OCI-LY1 (cell line): ENCODE data around the gene CDH23.

Experiments used
- H2AFZ ChIP-seq: fragments of 200-600 bp; sonication (generic), shearing (Covaris generic); 2 replicates; pipeline ENCODE4 v1.6.0; 2014; ENCODE audit warnings: antibody characterized with exemption, mild to moderate bottlenecking, low read length
- H3F3A ChIP-seq: fragments of 200-600 bp; sonication (generic), shearing (Covaris generic); 2 replicates; pipeline ENCODE4 v1.6.0; 2014; ENCODE audit warnings: mild to moderate bottlenecking, antibody characterized with exemption, low read length, moderate library complexity; ENCODE audit not compliant: insufficient read depth
- H3K27ac ChIP-seq: fragments of 200-600 bp; sonication (generic); 2 replicates; pipeline ENCODE4 v1.5.1; 2014; ENCODE audit warnings: low read length, mixed run types, mild to moderate bottlenecking, low read depth; ENCODE audit not compliant: poor library complexity, severe bottlenecking
- H3K27me3 ChIP-seq: fragments of 200-600 bp; sonication (generic); 2 replicates; pipeline ENCODE4 v1.6.0; 2014; ENCODE audit warnings: antibody characterized with exemption, mild to moderate bottlenecking, low read length, moderate library complexity; ENCODE audit not compliant: insufficient read depth
- H3K36me3 ChIP-seq: fragments of 200-600 bp; sonication (generic); 2 replicates; pipeline ENCODE4 v1.6.1; 2014; ENCODE audit warnings: mild to moderate bottlenecking, antibody characterized with exemption, low read length, moderate library complexity, mixed read lengths; ENCODE audit not compliant: insufficient read depth
- H3K4me1 ChIP-seq: fragments of 200-600 bp; sonication (generic); 2 replicates; pipeline ENCODE4 v1.5.1; 2014; ENCODE audit warnings: mild to moderate bottlenecking, low read length, moderate library complexity; ENCODE audit not compliant: insufficient read depth, severe bottlenecking
- H3K4me2 ChIP-seq: fragments of 200-600 bp; sonication (generic), shearing (Covaris generic); 2 replicates; pipeline ENCODE4 v1.6.1; 2014; ENCODE audit warnings: low read length
- H3K4me3 ChIP-seq: fragments of 200-600 bp; sonication (generic); 2 replicates; pipeline ENCODE4 v1.5.1; 2014; ENCODE audit warnings: low read length, low read depth, mild to moderate bottlenecking, mixed read lengths; ENCODE audit not compliant: poor library complexity, severe bottlenecking
- H3K79me2 ChIP-seq: fragments of 200-600 bp; shearing (Covaris generic); 2 replicates; pipeline ENCODE4 v1.6.1; 2016; ENCODE audit warnings: mixed run types, low read length, mixed read lengths; ENCODE audit not compliant: insufficient read depth
- H3K9ac ChIP-seq: fragments of 200-600 bp; sonication (generic), shearing (Covaris generic); 2 replicates; pipeline ENCODE4 v1.6.1; 2014; ENCODE audit warnings: mild to moderate bottlenecking, low read length, mixed read lengths
- H3K9me2 ChIP-seq: fragments of 200-600 bp; sonication (generic), shearing (Covaris generic); 2 replicates; pipeline ENCODE4 v1.6.1; 2014; ENCODE audit warnings: low read depth, mild to moderate bottlenecking, low read length, mixed read lengths
- H3K9me3 ChIP-seq: fragments of 200-600 bp; shearing (Covaris generic); 2 replicates; pipeline ENCODE4 v1.6.1; 2014; ENCODE audit warnings: low read length, mixed read lengths
- H4K20me1 ChIP-seq: fragments of 200-600 bp; sonication (generic), shearing (Covaris generic); 2 replicates; pipeline ENCODE4 v1.6.0; 2016; ENCODE audit warnings: mild to moderate bottlenecking, low read length; ENCODE audit not compliant: insufficient read depth
- EZH2 ChIP-seq: fragments of 200-600 bp; sonication (generic), shearing (Covaris generic); IDR thresholded peaks from 2 replicates; pipeline ENCODE4 v1.8.0; 2017; ENCODE audit warnings: borderline replicate concordance, mixed run types, mild to moderate bottlenecking, antibody characterized with exemption, low read length, moderate library complexity, mixed read lengths
- TF ChIP-seq, protein P1 (sequence below): fragments of 200-600 bp; sonication (generic), shearing (Covaris generic); IDR thresholded peaks from 2 replicates; pipeline ENCODE4 v1.5.1; 2017; ENCODE audit warnings: mild to moderate bottlenecking, antibody characterized with exemption, low read length, moderate library complexity, mixed read lengths

CDH23 gene

DNA sequence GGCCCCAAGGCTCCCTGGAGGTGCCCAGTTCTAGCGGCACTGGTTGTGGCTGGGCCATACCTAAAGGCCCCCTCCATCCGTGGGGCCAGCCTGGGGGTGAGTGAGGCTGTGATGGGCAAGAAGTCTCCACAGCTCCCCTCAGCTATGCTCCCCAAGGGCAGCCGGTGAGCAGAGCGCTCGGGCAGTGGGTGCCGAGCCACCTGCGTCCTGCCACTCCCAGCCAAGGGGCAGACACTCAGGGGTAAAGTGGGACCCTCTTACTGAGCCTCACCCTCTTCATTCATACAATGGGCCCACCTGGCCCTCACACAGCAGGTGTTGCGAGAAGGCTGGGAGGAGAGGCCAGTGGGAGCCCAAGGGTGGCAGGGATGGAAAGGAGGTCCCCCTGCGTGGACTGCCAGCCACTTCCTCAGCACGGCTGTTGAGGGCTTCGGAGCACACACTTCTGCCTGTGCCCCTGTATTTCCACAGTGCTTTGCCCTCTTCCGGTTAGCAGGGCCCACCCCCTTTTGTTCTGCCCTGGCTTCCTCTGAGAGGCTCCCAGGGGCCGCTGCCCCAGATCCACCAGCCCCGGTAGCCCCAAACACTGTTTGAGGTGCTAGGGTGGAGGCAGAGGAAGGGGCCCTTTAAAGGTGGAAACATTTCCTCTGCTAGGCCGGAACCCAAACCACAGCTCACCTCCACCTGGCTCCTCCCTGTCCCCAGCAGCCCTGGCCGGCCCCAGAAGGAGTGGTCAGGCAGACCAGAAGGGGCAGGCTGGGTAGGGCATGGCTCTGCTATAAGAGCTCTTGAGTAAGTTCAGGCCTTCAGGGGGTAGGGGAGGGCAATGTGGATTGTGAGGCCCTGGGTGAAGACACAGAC lies 339.2 kb downstream of the CDH23 start:
- no peak overlapping the region for H3K4me3 ChIP-seq
- H3K79me2 ChIP-seq = no peaks in the 10 kb centered on the region
- no peaks in the 10 kb centered on the region for H3K9me3 ChIP-seq
- peak overlapping the region; percentile 28; the same call in 1 of the 2 replicates for H3K4me2 ChIP-seq
- H4K20me1 ChIP-seq = no peaks in the 10 kb centered on the region
- no peaks in the 10 kb centered on the region for H3K36me3 ChIP-seq
- no peaks in the 10 kb centered on the region for H3F3A ChIP-seq
- TF ChIP-seq, protein P1, sequence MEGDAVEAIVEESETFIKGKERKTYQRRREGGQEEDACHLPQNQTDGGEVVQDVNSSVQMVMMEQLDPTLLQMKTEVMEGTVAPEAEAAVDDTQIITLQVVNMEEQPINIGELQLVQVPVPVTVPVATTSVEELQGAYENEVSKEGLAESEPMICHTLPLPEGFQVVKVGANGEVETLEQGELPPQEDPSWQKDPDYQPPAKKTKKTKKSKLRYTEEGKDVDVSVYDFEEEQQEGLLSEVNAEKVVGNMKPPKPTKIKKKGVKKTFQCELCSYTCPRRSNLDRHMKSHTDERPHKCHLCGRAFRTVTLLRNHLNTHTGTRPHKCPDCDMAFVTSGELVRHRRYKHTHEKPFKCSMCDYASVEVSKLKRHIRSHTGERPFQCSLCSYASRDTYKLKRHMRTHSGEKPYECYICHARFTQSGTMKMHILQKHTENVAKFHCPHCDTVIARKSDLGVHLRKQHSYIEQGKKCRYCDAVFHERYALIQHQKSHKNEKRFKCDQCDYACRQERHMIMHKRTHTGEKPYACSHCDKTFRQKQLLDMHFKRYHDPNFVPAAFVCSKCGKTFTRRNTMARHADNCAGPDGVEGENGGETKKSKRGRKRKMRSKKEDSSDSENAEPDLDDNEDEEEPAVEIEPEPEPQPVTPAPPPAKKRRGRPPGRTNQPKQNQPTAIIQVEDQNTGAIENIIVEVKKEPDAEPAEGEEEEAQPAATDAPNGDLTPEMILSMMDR = no peak
- TF ChIP-seq EZH2 = no peak
- no peak overlapping the region for H2AFZ ChIP-seq
- H3K27me3 ChIP-seq = peaks cover 7% of the 10 kb centered on the region; the same call in 1 of the 2 replicates
- no peak overlapping the region for H3K9ac ChIP-seq
- H3K9me2 ChIP-seq = no peaks in the 10 kb centered on the region
- H3K27ac ChIP-seq = no peak overlapping the region
- H3K4me1 ChIP-seq = peaks cover 14% of the 10 kb centered on the region

DNA sequence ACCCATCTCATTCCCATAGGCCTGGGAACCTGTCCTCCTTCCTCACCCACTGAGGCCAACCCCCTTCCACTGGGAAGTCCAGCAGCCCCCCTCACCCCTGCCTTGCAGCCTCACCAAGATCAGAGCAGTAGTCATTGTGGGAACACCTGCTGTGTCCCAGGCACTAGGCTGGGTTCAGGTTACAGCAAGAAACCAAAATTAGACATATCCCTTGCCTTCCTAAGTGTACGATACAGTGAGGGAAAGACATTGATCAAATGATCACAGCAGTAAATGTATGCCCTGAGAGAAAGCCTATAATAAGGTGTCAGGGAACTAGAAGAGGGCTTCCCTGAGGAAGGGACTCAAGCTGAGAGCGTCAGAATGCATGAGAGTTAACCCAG lies 339.8 kb downstream of the CDH23 start:
- Histone ChIP-seq H2AFZ (no peak overlapping the region), H3K4me1 (peaks cover 14% of the 10 kb centered on the region), H3K9me2 (no peaks in the 10 kb centered on the region), H3K4me3 (no peak overlapping the region), H3K9ac (no peak overlapping the region), H4K20me1 (no peaks in the 10 kb centered on the region), H3K27ac (no peak overlapping the region), H3K27me3 (peaks cover 7% of the 10 kb centered on the region; the same call in 1 of the 2 replicates), H3K9me3 (no peaks in the 10 kb centered on the region), H3F3A (no peaks in the 10 kb centered on the region), H3K4me2 (no peak overlapping the region), H3K36me3 (no peaks in the 10 kb centered on the region), H3K79me2 (no peaks in the 10 kb centered on the region)
- TF ChIP-seq, protein P1 = no peak
- no peak for TF ChIP-seq EZH2

DNA sequence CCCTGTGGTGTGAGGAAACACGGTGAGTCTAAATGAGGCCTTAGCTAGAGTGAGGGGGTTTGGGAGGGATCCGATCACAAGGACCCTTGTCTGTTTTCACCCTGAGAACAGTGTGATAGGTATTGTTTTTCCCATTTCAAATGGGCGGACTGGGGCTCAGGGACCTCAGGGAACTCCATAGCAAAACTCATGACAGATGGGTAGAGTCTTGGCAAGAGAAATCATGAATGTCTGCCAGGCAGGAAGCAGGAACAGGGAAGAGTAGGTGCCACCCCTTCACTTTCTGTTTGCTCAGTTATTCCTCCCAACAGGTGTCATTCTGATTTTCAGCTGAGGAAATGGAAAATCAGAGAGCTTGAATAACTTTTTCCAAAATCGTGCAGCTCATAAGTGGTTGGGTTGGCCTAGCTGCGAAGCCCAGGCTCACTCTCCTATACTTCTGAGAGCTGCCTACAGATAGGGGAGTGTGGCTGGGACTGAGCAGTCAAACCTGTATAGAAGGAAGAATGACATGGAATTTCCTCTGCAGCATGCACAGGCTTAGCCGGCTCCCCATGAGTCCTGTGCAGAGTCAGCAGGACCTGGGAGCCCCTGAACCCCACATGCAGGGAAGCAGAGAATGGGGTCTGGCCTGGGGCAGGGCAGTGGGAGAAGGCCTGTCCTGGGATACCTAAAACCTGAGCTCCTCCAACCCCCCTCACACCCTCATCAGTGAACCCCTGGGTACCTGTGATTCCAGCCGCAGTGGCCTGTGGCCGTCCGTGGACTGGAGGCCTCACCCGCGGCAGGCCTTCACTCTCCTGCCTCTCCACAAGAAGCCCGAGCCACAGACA lies 340.5 kb downstream of the CDH23 start:
- H3K4me2 ChIP-seq = no peak overlapping the region
- no peak overlapping the region for H3K4me3 ChIP-seq

More for the DNA sequence above, 340.5 kb downstream of the CDH23 start:
- no peak overlapping the region for H3K9ac ChIP-seq
- H3K27ac ChIP-seq = no peak overlapping the region
- H3F3A ChIP-seq = no peaks in the 10 kb centered on the region
- no peaks in the 10 kb centered on the region for H3K79me2 ChIP-seq
- TF ChIP-seq, protein P1 = no peak
- no peak for TF ChIP-seq EZH2
- no peak overlapping the region for H2AFZ ChIP-seq
- H3K4me1 ChIP-seq = peaks cover 14% of the 10 kb centered on the region
- H3K36me3 ChIP-seq = no peaks in the 10 kb centered on the region
- H3K9me2 ChIP-seq = no peaks in the 10 kb centered on the region
- no peaks in the 10 kb centered on the region for H4K20me1 ChIP-seq
- H3K27me3 ChIP-seq = peaks cover 7% of the 10 kb centered on the region; the same call in 1 of the 2 replicates
- no peaks in the 10 kb centered on the region for H3K9me3 ChIP-seq
